ENCODE results near the gene EFCC1. TPM values are rescaled to one million over a fixed set of nuclear protein-coding genes. Genes with fewer than 3 reads are reported as not detected.

The EFCC1 gene
- total and polyA plus RNA-seq, 2 of the 8 experiments (the other 6 are each of a cell fraction or from before 2014, with no cell fraction given): 0.14 to 0.37 TPM

DNA sequence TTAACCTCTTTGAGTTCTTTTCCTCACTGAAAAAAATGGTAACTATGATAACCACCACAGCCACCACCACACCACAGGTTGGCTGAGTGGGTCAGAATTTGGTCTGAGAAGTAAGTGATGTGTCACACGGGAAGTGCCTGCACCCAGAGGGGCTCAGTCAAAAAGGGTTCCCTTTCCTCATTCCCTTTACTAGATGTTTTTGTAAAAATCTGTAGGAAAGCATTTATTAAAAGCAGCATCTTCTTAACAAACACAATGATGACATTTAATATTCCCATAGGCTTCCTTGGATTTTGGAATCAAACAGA lies 30.4 kb upstream of the EFCC1 start (continued):
- TF ChIP-seq CBX8 (IDR thresholded peaks at IDR 0.05; ENCODE audit: borderline replicate concordance, low read depth, low read length): no peak
- TF ChIP-seq CTBP2 (IDR thresholded peaks at IDR 0.05; ENCODE audit: borderline replicate concordance, insufficient read depth, insufficient read length, low read length): no peak
